Activated CD4-positive, alpha-beta memory T cell treated with anti-CD3 and anti-CD28 coated beads, Interleukin-2, amount 10 ng/mL, durations not matched to agents 7 days and 5 days (primary cell): ENCODE data around the gene ADAMTS2. TPM values are rescaled to one million over a fixed set of nuclear protein-coding genes. Genes with fewer than 3 reads are reported as not detected.

Experiments used
- CTCF ChIA-PET: fragments of 350-600 bp; sonication (Branson Sonifier 250); formaldehyde crosslinking; loops from one replicate; lab custom pipeline; 2021; ENCODE audit warnings: antibody characterized with exemption, inconsistent platforms; lab: Charles Lee
- POLR2A ChIA-PET: fragments of 350-600 bp; sonication (Branson Sonifier 250); formaldehyde crosslinking; loops from one replicate; lab custom pipeline; 2021; ENCODE audit warnings: antibody characterized with exemption; lab: Charles Lee
- DNase-seq: peaks from one replicate; pipeline ENCODE4 v3.0.0-alpha.2; 2020
- H3K27ac Mint-ChIP-seq: one replicate; pipeline ENCODE4 v1.8.0; 2021; ENCODE audit warnings: mild to moderate bottlenecking, mixed read lengths
- H3K27me3 Mint-ChIP-seq: one replicate; pipeline ENCODE4 v1.8.0; 2021; ENCODE audit warnings: mixed read lengths
- H3K36me3 Mint-ChIP-seq: one replicate; pipeline ENCODE4 v1.8.0; 2021; ENCODE audit warnings: low read depth, mixed read lengths
- H3K4me1 Mint-ChIP-seq: one replicate; pipeline ENCODE4 v1.8.0; 2021; ENCODE audit warnings: mixed read lengths
- H3K4me3 Mint-ChIP-seq: one replicate; pipeline ENCODE4 v1.8.0; 2021; ENCODE audit warnings: mild to moderate bottlenecking, mixed read lengths
- H3K9me3 Mint-ChIP-seq: one replicate; pipeline ENCODE4 v1.8.0; 2021; ENCODE audit warnings: mixed read lengths
- total RNA-seq, 2 experiments: library from RNA; stranded (reverse); gene quantifications; one replicate each; pipeline ENCODE4 v1.2.3, GENCODE V29; 2021

The ADAMTS2 gene
- total RNA-seq, 2 experiments from 2014 or later = not detected

DNA sequence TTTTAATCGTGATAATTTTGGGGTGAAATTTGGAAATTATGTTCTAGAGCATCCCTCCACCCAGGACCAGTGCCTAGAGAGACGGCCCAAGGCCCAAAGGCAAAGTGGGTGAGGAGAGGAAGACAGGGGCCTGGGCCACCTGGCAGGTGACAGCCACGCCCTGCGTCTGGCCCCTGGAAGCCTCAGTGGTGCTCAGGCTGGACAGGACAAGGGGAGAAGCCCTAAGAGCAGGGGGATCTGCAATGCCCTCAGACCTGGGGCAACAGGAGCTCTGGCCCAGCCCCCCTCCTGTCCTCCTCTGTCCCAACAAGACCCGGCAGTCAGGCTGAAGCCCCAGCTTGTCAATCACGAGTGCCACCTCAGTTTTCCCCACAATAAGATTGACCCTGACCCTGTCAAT lies 134.8 kb downstream of the ADAMTS2 start:
- POLR2A ChIA-PET = no interaction called here
- CTCF ChIA-PET = no interaction called here
- no peak overlapping the region for H3K4me3 Mint-ChIP-seq
- H3K27ac Mint-ChIP-seq = no peak overlapping the region
- no peaks in the 10 kb centered on the region for H3K9me3 Mint-ChIP-seq
- DNase-seq = no peak
- H3K4me1 Mint-ChIP-seq = no peaks in the 10 kb centered on the region
- no peaks in the 10 kb centered on the region for H3K36me3 Mint-ChIP-seq
- no peaks in the 10 kb centered on the region for H3K27me3 Mint-ChIP-seq

DNA sequence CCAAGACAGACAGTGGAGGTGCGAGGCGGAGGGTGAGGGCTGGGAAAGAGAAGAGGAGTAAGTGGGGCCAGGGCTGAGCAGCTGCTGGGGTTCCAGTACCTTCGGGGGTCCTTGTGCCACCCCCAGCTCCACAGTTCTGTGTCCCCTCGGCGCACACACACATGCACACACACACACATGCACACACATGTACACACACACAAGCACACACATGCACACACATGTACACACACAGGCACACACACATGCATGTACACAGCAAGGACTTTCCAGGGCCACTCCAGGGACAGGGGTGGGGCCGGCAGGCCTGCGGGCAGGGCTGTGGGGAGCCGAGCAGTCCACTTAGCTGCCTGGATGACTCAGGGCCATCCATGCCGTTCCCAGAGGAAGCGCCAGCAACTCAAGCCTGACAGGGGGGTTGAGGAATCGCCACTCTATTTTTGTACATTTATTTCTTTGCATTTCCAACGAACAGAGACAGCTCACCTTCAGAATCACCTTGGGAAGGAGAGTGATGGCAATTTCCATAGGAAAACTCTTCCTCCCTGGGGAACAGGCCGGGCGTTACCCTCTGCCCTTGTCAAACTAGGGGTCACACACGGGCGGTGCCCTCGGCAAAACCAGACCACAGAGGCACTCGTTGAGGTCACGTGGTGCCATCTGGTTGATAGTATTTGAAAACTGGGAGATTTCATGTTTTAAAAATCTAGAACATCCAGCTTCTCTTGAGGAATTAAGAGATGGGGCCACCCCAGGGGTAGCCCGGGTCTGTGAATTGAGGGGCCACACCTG lies 135.7 kb downstream of the ADAMTS2 start:
- H3K27ac Mint-ChIP-seq = no peak overlapping the region
- CTCF ChIA-PET = no interaction called here

GRCh38 chr5:179208706-179209358 lies 136.4 kb downstream of the ADAMTS2 start:
- POLR2A ChIA-PET = no interaction called here
- no peaks in the 10 kb centered on the region for H3K9me3 Mint-ChIP-seq
- DNase-seq = no peak
- H3K4me3 Mint-ChIP-seq = no peak overlapping the region
- no peak overlapping the region for H3K27ac Mint-ChIP-seq
- no peaks in the 10 kb centered on the region for H3K36me3 Mint-ChIP-seq
- no peaks in the 10 kb centered on the region for H3K27me3 Mint-ChIP-seq
- CTCF ChIA-PET = no interaction called here
- no peaks in the 10 kb centered on the region for H3K4me1 Mint-ChIP-seq

More for the DNA sequence above, 135.7 kb downstream of the ADAMTS2 start:
- Mint-ChIP-seq H3K4me3 (no peak overlapping the region), H3K9me3 (no peaks in the 10 kb centered on the region), H3K36me3 (no peaks in the 10 kb centered on the region), H3K4me1 (no peaks in the 10 kb centered on the region), H3K27me3 (no peaks in the 10 kb centered on the region)
- no peak for DNase-seq
- POLR2A ChIA-PET = no interaction called here

DNA sequence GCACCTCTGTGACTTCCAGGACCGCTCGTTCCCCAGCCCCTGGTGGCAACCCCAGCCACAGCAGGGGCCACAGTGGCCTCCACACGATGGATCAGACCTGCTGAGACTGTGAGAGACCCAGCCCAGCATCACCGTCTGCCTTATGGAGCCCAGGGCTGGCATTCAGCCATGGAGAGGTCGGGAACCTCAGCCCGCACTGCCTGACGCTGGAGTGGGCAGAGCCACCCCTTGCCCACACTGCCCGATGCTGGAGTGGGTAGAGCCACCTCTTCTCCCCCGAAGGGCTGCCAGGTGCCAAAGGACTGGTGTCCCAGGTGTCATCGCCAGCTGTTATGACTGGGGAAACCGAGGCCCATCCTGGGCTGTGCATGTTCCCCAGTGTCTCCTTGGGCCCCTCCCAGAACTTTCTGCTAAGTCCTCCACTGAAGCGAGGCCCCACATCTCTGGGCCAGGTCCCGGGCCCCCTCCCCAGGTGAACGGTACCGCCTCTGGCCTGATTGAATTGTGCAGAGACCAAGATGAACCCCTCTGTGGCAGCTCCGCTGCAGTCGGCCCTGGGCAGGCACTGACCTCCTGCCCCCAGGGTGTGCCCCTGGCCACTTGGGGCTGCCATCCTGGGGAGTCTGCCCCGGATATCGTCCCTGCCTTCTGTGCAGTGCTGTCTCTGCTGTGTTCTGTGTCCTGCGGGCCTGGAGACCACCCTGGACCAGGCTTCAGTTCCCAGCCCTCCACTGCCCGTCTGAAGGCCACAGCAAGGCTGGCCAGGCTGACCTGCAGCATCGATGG lies 137.1 kb downstream of the ADAMTS2 start:
- ChIA-PET CTCF (no interaction called here), POLR2A (no interaction called here)
- H3K9me3 Mint-ChIP-seq = no peaks in the 10 kb centered on the region
- no peaks in the 10 kb centered on the region for H3K36me3 Mint-ChIP-seq
- DNase-seq = no peak
- no peak overlapping the region for H3K4me3 Mint-ChIP-seq
- H3K27me3 Mint-ChIP-seq = no peaks in the 10 kb centered on the region
- H3K4me1 Mint-ChIP-seq = no peaks in the 10 kb centered on the region
- H3K27ac Mint-ChIP-seq = no peak overlapping the region

- Mint-ChIP-seq H3K4me3 (no peak overlapping the region), H3K27me3 (no peaks in the 10 kb centered on the region), H3K27ac (no peak overlapping the region), H3K4me1 (no peaks in the 10 kb centered on the region), H3K36me3 (no peaks in the 10 kb centered on the region), H3K9me3 (no peaks in the 10 kb centered on the region)
- DNase-seq = no peak
- ChIA-PET CTCF (no interaction called here), POLR2A (no interaction called here)
Measured at GRCh38 chr5:179207470-179207869, 137.8 kb downstream of the ADAMTS2 start.

DNA sequence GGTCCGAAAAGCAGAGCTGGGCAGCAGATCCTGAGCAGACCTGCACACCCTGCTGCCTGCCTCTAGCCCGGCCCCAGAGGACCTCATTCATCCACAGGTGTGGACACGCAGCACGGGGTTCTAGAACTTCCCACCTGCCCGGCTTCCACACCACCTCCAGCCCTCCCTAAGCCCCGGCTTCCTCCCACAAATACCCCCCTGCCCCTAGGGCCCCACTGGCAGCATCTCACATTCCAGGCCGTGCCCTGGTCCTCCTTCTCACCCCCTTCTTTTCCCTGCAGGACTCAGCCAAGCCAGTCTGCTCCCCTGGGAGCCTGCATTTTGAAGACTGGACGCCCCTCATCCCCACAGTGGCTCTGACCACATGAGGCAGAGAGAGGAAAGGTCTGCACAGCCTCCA lies 138.9 kb downstream of the ADAMTS2 start:
- CTCF ChIA-PET = no interaction called here
- POLR2A ChIA-PET = no interaction called here
- no peak for DNase-seq
- no peaks in the 10 kb centered on the region for H3K27me3 Mint-ChIP-seq
- no peaks in the 10 kb centered on the region for H3K9me3 Mint-ChIP-seq
- no peak overlapping the region for H3K27ac Mint-ChIP-seq
- H3K4me1 Mint-ChIP-seq = no peaks in the 10 kb centered on the region
- no peak overlapping the region for H3K4me3 Mint-ChIP-seq
- H3K36me3 Mint-ChIP-seq = no peaks in the 10 kb centered on the region

DNA sequence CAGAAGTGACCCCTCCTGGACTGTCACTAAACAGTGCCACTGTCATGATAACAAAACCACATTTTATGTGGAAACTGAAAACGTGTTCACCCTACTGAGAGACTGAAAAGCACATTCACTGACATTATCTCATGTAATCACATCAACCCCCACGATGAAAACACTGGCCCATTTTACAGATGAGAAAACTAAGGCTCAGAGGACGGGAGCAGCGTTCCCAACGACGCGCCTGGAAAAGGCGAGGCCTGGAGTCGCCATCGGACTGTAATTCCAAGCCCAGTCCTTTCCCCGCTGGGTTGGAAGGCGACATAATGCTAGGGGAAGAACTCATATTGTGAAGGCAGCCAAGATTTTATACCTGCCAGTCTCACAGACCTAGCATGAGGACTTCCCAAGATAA lies 140.0 kb downstream of the ADAMTS2 start:
- Mint-ChIP-seq H3K36me3 (no peaks in the 10 kb centered on the region), H3K4me1 (no peaks in the 10 kb centered on the region), H3K27ac (no peak overlapping the region), H3K27me3 (no peaks in the 10 kb centered on the region), H3K9me3 (no peaks in the 10 kb centered on the region), H3K4me3 (no peak overlapping the region)
- no peak for DNase-seq
- POLR2A ChIA-PET = no interaction called here
- CTCF ChIA-PET = no interaction called here

GRCh38 chr5:179204572-179204971 lies 140.7 kb downstream of the ADAMTS2 start:
- ChIA-PET CTCF (no interaction called here), POLR2A (no interaction called here)
- DNase-seq = no peak
- Mint-ChIP-seq H3K27ac (no peak overlapping the region), H3K9me3 (no peaks in the 10 kb centered on the region), H3K27me3 (no peaks in the 10 kb centered on the region), H3K36me3 (no peaks in the 10 kb centered on the region), H3K4me1 (no peaks in the 10 kb centered on the region), H3K4me3 (no peak overlapping the region)

GRCh38 chr5:179203248-179203647 lies 142.0 kb downstream of the ADAMTS2 start:
- Mint-ChIP-seq H3K36me3 (no peaks in the 10 kb centered on the region), H3K4me1 (no peaks in the 10 kb centered on the region), H3K27ac (no peak overlapping the region), H3K27me3 (no peaks in the 10 kb centered on the region), H3K9me3 (no peaks in the 10 kb centered on the region), H3K4me3 (no peak overlapping the region)
- no peak for DNase-seq
- ChIA-PET CTCF (no interaction called here), POLR2A (no interaction called here)

GRCh38 chr5:179201986-179202385 lies 143.3 kb downstream of the ADAMTS2 start:
- no peaks in the 10 kb centered on the region for H3K36me3 Mint-ChIP-seq
- ChIA-PET CTCF (no interaction called here), POLR2A (interaction anchor here (0.7 kb wide), 1 partner anchor 13 kb away, joined by 3 read pairs; no protein-coding TSS in a partner anchor)
- H3K4me3 Mint-ChIP-seq = no peak overlapping the region
- H3K27ac Mint-ChIP-seq = no peak overlapping the region
- no peaks in the 10 kb centered on the region for H3K27me3 Mint-ChIP-seq
- DNase-seq = no peak
- no peaks in the 10 kb centered on the region for H3K9me3 Mint-ChIP-seq
- no peaks in the 10 kb centered on the region for H3K4me1 Mint-ChIP-seq

- no peaks in the 10 kb centered on the region for H3K36me3 Mint-ChIP-seq
- no peaks in the 10 kb centered on the region for H3K4me1 Mint-ChIP-seq
- POLR2A ChIA-PET = no interaction called here
- no peak overlapping the region for H3K27ac Mint-ChIP-seq
- no peak overlapping the region for H3K4me3 Mint-ChIP-seq
- no peaks in the 10 kb centered on the region for H3K9me3 Mint-ChIP-seq
- no peaks in the 10 kb centered on the region for H3K27me3 Mint-ChIP-seq
- DNase-seq = no peak
- CTCF ChIA-PET = no interaction called here
Measured at GRCh38 chr5:179199246-179199645, 146.0 kb downstream of the ADAMTS2 start.

DNA sequence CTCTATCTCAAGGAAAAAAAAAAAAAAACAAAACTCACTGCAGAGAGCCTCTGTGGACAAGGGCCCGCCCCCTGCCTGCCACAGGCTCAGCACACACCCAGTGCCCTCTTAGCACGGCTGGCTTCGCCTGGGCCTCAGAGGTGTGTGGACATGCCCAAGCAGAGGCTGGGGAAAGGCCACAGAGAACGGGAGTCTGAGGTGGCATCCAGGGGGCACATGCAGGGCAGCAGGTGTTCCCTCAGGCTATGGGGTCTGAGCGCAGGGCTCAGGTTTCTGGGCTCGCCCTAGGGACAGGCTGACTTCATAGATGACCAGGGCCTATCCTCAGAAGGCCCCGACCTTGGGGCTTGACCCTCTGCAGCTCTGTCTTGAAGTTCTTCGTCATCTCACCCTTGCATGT lies 146.4 kb downstream of the ADAMTS2 start:
- ChIA-PET POLR2A (no interaction called here), CTCF (no interaction called here)
- H3K27me3 Mint-ChIP-seq = no peaks in the 10 kb centered on the region
- H3K27ac Mint-ChIP-seq = no peak overlapping the region
- H3K4me3 Mint-ChIP-seq = no peak overlapping the region
- DNase-seq = no peak
- no peaks in the 10 kb centered on the region for H3K4me1 Mint-ChIP-seq
- no peaks in the 10 kb centered on the region for H3K9me3 Mint-ChIP-seq
- H3K36me3 Mint-ChIP-seq = no peaks in the 10 kb centered on the region

- POLR2A ChIA-PET = no interaction called here
- no peak for DNase-seq
- Mint-ChIP-seq H3K4me3 (no peak overlapping the region), H3K9me3 (no peaks in the 10 kb centered on the region), H3K27me3 (no peaks in the 10 kb centered on the region), H3K36me3 (no peaks in the 10 kb centered on the region), H3K4me1 (no peaks in the 10 kb centered on the region), H3K27ac (no peak overlapping the region)
- CTCF ChIA-PET = no interaction called here
Measured at GRCh38 chr5:179196405-179197079, 148.7 kb downstream of the ADAMTS2 start.
